Measurements from ENCODE around the gene KRTAP22-2.

KRTAP22-2 gene

GRCh38 chr21:30590297-30590696 lies at the start of gene KRTAP22-2:
Gene KRTAP22-2 (minus strand): TSS chr21:30590397.
- DNase-seq = no peak

- no peak for DNase-seq
Measured at GRCh38 chr21:30638686-30639085, 48.5 kb upstream of the KRTAP22-2 start.

GRCh38 chr21:30634906-30635305 lies 44.7 kb upstream of the KRTAP22-2 start, which contains the start of gene KRTAP20-2:
Gene KRTAP20-2 (plus strand): TSS chr21:30635206. CDS start chr21:30635264, 58 bp downstream.
- no peak for DNase-seq

GRCh38 chr21:30629200-30629599 lies 39.0 kb upstream of the KRTAP22-2 start:
- DNase-seq = no peak

GRCh38 chr21:30628109-30628508 lies 37.9 kb upstream of the KRTAP22-2 start:
- DNase-seq = no peak

- no peak for DNase-seq
Measured at GRCh38 chr21:30625449-30626165, 35.4 kb upstream of the KRTAP22-2 start.

- DNase-seq = no peak
Measured at GRCh38 chr21:30623362-30623761, 33.2 kb upstream of the KRTAP22-2 start.

GRCh38 chr21:30620522-30620921 lies 30.3 kb upstream of the KRTAP22-2 start, which contains the start of gene KRTAP20-4:
Gene KRTAP20-4 (plus strand): TSS chr21:30620627.
- no peak for DNase-seq

GRCh38 chr21:30620080-30620479 lies 29.9 kb upstream of the KRTAP22-2 start:
- no peak for DNase-seq

GRCh38 chr21:30616125-30616524 lies 25.9 kb upstream of the KRTAP22-2 start, which contains the start of gene KRTAP20-1:
Gene KRTAP20-1 (plus strand): TSS chr21:30616425. CDS start chr21:30616455, 30 bp downstream.
- DNase-seq = no peak

GRCh38 chr21:30615199-30615598 lies 25.0 kb upstream of the KRTAP22-2 start:
- no peak for DNase-seq

- no peak for DNase-seq
Measured at GRCh38 chr21:30613836-30614235, 23.6 kb upstream of the KRTAP22-2 start, which contains the start of gene KRTAP6-1. Gene KRTAP6-1 (minus strand): TSS chr21:30613930. CDS start chr21:30613904, 26 bp downstream.

GRCh38 chr21:30612132-30612531 lies 21.9 kb upstream of the KRTAP22-2 start:
- no peak for DNase-seq

GRCh38 chr21:30605968-30606367 lies 15.8 kb upstream of the KRTAP22-2 start:
- DNase-seq = no peak

- no peak for DNase-seq
Measured at GRCh38 chr21:30600787-30601186, 10.6 kb upstream of the KRTAP22-2 start, which contains the start of gene KRTAP22-1. Gene KRTAP22-1 (plus strand): TSS chr21:30601087.

- DNase-seq = no peak
Measured at GRCh38 chr21:30598802-30599201, 8.6 kb upstream of the KRTAP22-2 start, which contains the start of gene KRTAP6-2. Gene KRTAP6-2 (minus strand): TSS chr21:30598902. CDS start chr21:30598874, 28 bp downstream.

GRCh38 chr21:30592140-30592539 lies 1.9 kb upstream of the KRTAP22-2 start, which contains the start of gene KRTAP6-3:
Gene KRTAP6-3 (plus strand): TSS chr21:30592440. CDS start chr21:30592446, 6 bp downstream.
- DNase-seq = no peak

GRCh38 chr21:30582870-30583269 lies 7.3 kb downstream of the KRTAP22-2 start:
- DNase-seq = no peak

- no peak for DNase-seq
Measured at GRCh38 chr21:30580132-30580531, 10.1 kb downstream of the KRTAP22-2 start.

- DNase-seq = peak; percentile 25
Measured at GRCh38 chr21:30579346-30579745, 10.9 kb downstream of the KRTAP22-2 start.

GRCh38 chr21:30577766-30578165 lies 12.4 kb downstream of the KRTAP22-2 start:
- DNase-seq = no peak

GRCh38 chr21:30567617-30568016 lies 22.6 kb downstream of the KRTAP22-2 start:
- no peak for DNase-seq

- no peak for DNase-seq
Measured at GRCh38 chr21:30563630-30564029, 26.6 kb downstream of the KRTAP22-2 start.

GRCh38 chr21:30563072-30563471 lies 27.1 kb downstream of the KRTAP22-2 start:
- no peak for DNase-seq

Data from femur (tissue), 1 donor.